Astrocyte of the hippocampus (primary cell): ENCODE data around the gene RBFOX1.

Experiments
- DNase-seq: peaks from one replicate; pipeline ENCODE4 v3.0.0; 2011; ENCODE audit warnings: low read depth, low spot score

The RBFOX1 gene

GRCh38 chr16:7332611-7333010, at the start of gene RBFOX1:
TSS of gene RBFOX1 (plus strand) at chr16:7332845.
- no peak for DNase-seq

GRCh38 chr16:7284780-7285179, 47.9 kb upstream of the RBFOX1 start:
- DNase-seq: no peak

- DNase-seq: no peak
Observed at GRCh38 chr16:7285520-7285919, 47.1 kb upstream of the RBFOX1 start.

GRCh38 chr16:7289299-7289698, 43.3 kb upstream of the RBFOX1 start:
- no peak for DNase-seq

GRCh38 chr16:7290682-7291081, 42.0 kb upstream of the RBFOX1 start:
- DNase-seq: no peak

- no peak for DNase-seq
Observed at GRCh38 chr16:7294020-7294419, 38.6 kb upstream of the RBFOX1 start.

GRCh38 chr16:7303052-7303610, 29.5 kb upstream of the RBFOX1 start:
- peak; percentile 14 for DNase-seq

- DNase-seq: no peak
Observed at GRCh38 chr16:7303660-7304200, 28.9 kb upstream of the RBFOX1 start.

- DNase-seq: no peak
Observed at GRCh38 chr16:7304279-7304678, 28.4 kb upstream of the RBFOX1 start.

- no peak for DNase-seq
Observed at GRCh38 chr16:7304958-7305357, 27.7 kb upstream of the RBFOX1 start.

- peak; percentile 32 for DNase-seq
Observed at GRCh38 chr16:7313170-7313569, 19.5 kb upstream of the RBFOX1 start.

GRCh38 chr16:7314163-7314562, 18.5 kb upstream of the RBFOX1 start:
- DNase-seq: no peak

- DNase-seq: no peak
Observed at GRCh38 chr16:7315813-7316212, 16.8 kb upstream of the RBFOX1 start.

GRCh38 chr16:7316281-7316888, 16.3 kb upstream of the RBFOX1 start:
- DNase-seq: no peak

- no peak for DNase-seq
Observed at GRCh38 chr16:7317982-7318381, 14.7 kb upstream of the RBFOX1 start.

- no peak for DNase-seq
Observed at GRCh38 chr16:7318686-7319085, 14.0 kb upstream of the RBFOX1 start.

GRCh38 chr16:7319514-7319913, 13.1 kb upstream of the RBFOX1 start:
- no peak for DNase-seq

- no peak for DNase-seq
Observed at GRCh38 chr16:7321661-7322060, 11.0 kb upstream of the RBFOX1 start.

- no peak for DNase-seq
Observed at GRCh38 chr16:7324321-7324720, 8.3 kb upstream of the RBFOX1 start.

- no peak for DNase-seq
Observed at GRCh38 chr16:7325834-7326233, 6.8 kb upstream of the RBFOX1 start.

- no peak for DNase-seq
Observed at GRCh38 chr16:7330709-7331108, 1.9 kb upstream of the RBFOX1 start.

- DNase-seq: no peak
Observed at GRCh38 chr16:7331997-7332396, 648 bp upstream of the RBFOX1 start.

GRCh38 chr16:7333180-7333725, 608 bp downstream of the RBFOX1 start:
- DNase-seq: no peak
